Activated gamma-delta T cell (primary cell): ENCODE results near the gene LGSN.
"Not testable (repeated sequence)": the region's sequence is repeated elsewhere in the genome, so short reads cannot be mapped to it uniquely, and the experiment has no call there.

Source experiments
- DNase-seq: peaks from one replicate; lab custom pipeline; 2025; lab: John Stamatoyannopoulos, UW
- total RNA-seq, 2 donors: gene quantifications; one replicate each; lab custom pipeline; 2026; lab: John Stamatoyannopoulos, UW

LGSN gene, protein sequence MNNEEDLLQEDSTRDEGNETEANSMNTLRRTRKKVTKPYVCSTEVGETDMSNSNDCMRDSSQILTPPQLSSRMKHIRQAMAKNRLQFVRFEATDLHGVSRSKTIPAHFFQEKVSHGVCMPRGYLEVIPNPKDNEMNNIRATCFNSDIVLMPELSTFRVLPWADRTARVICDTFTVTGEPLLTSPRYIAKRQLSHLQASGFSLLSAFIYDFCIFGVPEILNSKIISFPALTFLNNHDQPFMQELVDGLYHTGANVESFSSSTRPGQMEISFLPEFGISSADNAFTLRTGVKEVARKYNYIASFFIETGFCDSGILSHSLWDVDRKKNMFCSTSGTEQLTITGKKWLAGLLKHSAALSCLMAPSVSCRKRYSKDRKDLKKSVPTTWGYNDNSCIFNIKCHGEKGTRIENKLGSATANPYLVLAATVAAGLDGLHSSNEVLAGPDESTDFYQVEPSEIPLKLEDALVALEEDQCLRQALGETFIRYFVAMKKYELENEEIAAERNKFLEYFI
- total RNA-seq: 0.22 to 0.92 reads per million in 2 donors

DNA sequence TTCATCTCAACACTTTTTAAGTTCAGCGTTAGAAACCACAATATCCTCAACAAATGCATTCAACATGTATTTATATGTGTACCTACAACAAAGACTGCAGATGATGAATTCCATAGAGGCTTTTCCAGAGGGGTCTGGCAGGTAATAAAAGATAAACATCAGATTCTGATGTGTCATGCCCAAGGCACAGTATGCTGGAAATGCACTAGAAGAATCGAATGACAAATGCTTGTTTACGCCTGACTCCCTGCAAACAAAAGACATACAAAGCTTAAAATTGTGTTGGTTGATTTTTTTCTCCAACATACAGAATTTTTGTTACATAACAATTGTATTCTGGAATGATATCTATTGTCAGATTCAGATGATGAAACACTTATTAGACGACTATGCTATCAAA is at the start of gene LGSN:
Gene LGSN (minus strand): TSS at position 45 of the 400 bp plus-strand sequence. CDS start 40 bp downstream, at position 5.
- DNase-seq: no peak

DNA sequence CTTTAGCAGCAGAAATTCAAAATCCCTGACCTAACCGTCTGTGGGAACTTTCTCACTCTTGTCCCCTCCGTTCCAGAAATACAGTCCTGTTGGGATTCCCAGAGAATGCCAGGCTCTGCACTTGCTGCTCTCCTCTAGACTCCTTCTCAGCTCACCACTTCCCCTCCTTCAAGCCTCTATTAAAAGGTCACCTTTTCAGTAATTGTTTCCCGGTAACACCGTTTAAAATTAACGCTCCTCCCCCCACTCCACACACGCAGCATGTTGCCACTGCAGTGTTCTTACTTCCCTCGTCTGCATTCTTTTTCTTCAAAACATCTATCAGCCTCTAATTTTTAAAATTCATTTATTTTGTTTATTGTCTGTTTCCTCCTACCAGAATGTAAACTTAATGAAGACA is 48.6 kb upstream of the LGSN start:
- no peak for DNase-seq

DNA sequence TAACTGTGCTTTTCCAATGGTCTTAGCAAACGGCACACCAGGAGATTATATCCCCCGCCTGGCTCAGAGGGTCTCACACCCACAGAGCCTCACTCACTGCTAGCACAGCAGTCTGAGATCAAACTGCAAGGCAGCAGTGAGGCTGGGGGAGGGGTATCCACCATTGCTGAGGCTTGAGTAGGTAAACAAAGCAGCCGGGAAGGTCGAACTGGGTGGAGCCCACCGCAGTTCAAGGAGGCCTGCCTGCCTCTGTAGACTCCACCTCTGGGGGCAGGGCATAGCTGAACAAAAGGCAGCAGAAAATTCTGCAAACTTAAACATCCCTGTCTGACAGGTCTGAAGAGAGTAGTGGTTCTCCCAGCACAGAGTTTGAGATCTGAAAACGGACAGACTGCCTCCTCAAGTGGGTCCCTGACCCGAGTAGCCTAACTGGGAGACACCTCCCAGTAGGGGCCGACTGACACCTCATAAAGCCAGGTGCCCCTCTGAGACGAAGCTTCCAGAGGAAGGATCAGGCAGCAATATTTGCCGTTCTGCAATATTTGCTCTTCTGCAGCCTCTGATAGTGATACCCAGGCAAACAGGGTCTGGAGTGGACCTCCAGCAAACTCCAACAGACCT is 42.8 kb upstream of the LGSN start:
- not testable (repeated sequence) for DNase-seq

DNA sequence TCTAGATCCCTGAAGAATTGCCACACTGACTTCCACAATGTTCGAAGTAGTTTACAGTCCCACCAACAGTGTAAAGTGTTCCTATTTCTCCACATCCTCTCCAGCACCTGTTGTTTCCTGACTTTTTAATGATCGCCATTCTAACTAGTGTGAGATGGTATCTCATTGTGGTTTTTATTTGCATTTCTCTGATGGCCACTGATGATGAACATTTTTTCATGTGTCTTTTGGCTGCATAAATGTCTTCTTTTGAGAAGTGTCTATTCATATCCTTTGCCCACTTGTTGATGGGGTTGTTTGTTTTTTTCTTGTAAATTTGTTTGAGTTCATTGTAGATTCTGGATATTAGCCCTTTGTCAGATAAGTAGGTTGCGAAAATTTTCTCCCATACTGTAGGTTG is 37.6 kb upstream of the LGSN start:
- not testable (repeated sequence) for DNase-seq

DNA sequence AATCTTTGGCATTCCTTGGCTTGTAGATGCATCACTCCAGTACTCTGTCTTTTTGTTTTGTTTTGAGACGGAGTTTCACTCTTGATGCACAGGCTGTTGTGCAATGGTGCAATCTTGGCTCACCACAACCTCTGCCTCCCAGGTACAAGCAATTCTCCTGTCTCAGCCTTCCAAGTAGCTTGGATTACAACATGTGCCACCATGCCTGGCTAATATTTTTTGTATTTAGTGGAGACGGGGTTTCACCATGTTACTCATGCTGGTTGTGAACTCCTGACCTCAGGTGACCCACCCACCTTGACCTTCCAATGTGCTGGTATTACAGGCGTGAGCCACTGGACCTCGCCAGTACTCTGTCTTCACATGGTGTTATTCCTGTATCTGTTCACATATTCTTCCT is 35.8 kb upstream of the LGSN start:
- no peak for DNase-seq

DNA sequence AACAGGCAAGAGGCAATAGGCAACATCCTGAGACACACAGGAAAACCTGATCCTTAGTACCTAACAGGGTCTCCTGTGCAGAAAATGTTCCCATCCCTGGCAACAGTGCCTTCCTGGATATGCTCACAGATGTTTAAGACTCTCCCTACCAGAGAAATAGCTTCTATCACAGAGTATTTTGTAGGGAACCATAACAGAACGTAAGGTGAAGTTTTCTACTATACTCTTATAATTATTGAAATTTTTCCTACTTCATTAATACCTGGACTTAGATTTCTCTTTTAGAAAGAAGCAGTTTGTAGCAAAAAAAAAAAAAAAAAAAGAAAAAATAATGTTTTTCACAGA is 33.5 kb upstream of the LGSN start:
- no peak for DNase-seq

DNA sequence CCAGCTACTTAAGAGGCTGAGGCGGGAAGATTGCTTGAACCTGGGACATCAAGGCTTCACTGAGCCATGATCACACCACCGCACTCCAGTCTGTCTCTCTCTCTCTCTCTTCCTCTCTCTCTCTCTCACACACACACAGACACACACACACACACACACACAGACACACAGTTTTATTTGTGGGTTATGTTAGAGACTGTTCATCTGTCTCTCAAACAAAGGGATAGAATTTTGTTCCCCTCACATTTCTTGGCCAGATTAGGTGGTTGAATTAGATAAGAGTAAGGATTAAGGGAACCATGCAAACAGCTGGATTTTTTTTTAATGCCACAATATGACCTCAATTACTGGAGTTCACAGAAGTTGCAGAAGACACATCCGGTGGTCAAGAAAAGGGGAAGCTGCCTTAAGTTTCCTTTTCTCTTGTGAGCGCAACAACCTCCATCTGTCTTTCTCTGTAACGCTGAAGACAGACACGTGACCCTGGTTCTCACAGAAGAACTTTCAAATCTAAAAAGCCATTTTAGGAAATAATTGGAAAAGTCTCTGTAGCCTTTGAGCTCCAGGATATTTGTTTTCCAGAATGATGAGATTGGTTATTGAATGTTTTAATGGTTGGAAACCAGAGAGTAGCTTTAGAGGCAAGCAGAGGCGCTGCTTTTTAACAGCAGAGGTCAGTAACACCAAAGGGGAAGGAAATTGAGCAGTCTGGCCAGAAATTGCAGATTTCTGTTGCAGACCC is 32.9 kb upstream of the LGSN start:
- DNase-seq: no peak

DNA sequence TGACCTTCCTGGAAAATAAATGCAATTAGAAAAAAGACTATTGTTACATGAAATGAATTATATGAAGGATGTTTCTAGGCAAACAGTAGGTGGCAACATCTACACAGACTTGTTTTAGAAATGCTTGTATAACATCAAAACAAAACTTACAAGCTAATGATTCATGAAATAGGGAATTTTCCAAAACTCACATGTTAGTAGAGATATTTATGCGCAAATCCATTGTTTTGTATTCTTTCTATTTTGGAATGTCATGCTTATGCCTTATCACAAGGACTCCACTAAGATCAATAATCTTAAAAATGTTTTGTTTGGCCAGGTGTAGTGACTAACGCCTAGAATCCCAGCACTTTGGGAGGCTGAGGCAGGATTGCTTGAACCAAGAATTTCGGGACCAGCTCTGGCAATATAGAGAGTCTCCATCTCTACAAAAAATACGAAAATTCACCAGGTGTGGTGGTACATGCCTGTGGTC is 32.3 kb upstream of the LGSN start:
- no peak for DNase-seq

DNA sequence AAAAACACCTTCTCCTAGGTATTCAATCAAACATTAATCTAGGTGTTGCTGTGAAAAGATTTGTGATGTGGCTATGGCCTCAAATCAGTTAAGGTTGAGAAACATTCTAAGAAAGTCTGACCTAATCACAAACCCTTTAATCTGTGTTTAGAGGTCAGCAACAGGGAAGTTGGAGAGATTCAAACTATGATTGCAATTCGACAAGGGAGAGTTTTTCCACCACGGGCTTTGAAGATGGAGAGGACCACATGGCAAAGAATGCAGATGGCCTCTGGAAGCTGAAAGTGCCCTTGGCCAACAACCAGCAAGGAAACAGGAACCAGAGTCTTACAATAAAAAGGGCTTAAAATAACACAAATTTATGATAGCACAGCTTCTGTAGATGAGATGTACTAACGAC is 29.6 kb upstream of the LGSN start:
- no peak for DNase-seq

DNA sequence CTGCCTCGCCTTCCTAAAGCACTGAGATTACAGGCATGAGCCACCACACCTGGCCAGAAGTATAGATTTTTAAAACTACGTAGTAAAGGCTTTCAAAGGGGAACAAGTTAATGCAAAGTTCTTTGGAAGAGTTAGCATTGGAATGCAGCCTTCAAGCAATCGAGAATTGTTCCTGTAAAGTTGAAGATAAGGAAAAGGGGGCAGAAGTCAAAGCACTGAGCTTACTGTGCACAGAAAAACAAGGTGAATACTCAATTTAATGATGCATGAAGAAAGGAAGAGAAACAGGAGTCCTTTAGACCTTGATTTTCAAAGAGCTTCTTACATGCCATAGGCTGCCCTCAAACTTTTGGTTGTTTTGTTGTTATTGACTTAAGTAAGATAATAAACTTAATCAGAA is 29.1 kb upstream of the LGSN start:
- no peak for DNase-seq

DNA sequence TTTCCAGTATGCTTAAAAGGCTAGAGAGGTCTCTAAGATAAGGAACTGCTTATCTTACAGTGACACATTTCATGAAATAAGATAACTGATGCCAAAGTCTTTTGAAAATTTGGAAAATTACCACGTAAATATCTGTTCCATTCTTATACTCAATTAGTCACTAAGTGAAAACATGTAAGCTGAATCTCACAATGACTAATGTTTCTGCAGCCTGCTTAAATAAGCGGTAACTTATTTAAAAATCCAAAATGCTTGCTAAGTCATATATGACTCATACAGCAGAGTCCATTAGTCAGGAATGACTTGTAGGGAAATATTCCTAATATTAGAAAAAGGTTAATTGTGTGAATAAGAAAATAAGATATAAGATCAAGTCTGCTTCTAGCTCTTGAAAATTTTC is 27.8 kb upstream of the LGSN start:
- DNase-seq: no peak

DNA sequence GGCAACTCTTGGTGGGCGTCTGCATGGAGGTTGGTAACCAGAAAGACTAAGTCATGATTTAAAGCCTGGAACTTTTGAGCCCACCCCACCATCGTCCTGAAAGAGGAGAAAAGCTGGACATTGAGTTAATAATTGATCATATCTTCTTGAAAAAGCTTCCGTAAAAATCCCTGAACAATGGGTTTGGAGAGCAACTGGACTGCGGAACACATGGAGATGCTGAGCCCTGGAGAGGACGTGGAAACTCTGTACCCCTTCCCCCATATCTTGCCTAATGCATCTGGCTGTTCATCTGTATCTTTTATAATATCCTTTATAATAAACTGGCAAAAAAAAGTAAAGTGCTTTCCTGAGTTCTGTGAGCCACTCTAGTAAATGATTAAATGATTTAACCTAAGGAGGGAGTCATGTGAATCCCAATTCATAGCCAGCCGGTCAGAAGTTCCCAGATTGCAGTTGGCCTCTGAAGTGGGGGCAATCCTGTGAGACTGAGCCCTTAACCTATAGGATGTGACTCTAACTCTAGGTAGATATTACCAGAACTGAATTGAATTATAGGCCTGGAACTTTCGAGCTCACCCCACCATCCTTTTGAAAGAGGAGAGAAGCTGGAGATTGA is 26.5 kb upstream of the LGSN start:
- no peak for DNase-seq

DNA sequence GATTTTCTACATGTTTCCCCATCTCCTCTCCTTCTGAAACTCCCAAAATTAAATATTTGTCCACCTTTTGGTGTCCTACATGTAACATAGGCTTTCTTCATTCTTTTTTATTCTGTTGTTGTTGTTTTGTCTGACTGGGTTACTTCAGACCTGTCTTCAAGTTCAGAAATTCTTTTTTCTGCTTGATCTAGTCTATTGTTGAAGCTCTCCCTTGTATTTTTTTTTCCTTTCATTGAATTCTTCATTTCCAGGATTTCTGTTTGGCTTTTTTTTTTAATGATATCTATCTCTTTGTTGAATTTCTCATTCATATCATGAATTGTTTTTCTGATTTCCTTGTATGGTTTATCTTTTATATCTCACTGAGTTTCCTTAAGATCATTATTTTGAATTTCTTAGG is 20.6 kb upstream of the LGSN start:
- DNase-seq: no peak

DNA sequence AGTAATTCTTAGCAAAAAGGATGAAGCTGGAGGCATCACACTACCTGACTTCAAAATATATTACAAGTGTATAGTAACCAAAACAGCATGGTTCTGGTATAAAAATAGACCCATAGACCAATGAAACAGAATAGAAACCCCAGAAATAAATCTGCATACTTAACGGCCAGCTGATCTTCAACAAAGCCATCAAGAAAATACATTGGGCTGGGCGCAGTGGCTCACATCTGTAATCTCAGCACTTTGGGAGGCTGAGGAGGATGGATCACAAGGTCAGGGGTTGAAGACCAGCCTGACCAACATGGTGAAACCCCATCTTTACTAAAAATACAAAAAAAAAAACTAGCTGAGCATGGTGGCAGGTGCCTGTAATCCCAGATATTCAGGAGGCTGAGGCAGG is 14.9 kb upstream of the LGSN start:
- not testable (repeated sequence) for DNase-seq

DNA sequence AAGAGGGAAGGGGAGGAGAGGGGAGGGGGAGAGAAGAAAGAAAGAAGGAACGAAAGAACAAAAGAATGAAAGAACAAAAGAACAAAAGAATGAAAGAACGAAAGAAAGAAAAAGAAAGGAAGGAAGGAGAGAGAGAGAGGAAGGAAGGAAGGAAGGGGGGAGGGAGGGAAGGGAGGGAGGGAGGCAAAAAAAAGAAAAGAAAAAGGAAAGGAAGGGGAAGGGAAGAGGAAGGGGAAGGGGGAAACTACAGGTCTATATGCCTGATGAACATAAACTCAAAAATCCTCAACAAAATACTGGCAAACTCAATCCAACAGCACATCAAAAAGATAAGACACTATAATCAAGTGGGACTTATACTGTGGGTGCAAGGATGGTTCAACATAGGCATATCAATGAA is 13.7 kb upstream of the LGSN start:
- DNase-seq: no peak

DNA sequence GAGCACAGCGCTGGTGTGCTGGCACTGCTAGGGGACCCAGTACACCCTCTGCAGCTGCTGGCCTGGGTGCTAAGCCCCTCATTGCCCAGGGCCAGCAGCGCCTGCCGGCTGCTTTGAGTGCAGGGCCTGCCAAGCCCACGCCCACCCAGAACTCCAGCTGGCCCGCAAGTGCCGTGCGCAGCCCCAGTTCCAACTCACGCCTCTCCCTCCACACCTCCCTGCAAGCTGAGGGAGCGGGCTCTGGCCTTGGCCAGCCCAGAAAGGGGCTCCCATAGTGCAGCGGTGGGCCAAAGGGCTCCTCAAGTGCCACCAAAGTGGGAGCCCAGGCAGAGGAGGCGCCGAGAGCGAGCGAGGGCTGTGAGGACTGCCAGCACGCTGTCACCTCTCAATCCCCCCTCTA is 6.8 kb upstream of the LGSN start:
- peak; percentile 4 for DNase-seq

DNA sequence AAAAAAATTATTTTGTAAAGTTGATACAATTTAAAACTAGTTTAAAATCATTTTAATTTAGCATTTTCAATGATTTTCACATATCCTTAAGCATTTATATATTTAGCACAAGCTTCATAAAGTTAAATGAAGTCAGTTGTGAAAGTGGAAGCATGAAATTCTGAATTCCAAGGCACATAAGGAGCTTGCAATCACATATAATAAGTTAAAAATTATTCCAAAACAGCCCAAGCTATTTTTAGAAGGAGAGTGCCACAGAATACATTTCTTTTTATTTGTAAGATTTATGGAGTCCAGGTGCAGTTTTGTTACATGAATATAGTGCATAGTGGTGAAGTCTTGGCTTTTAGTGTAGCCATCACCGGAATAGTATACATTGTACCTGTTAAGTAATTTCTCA is 3.2 kb upstream of the LGSN start:
- no peak for DNase-seq

DNA sequence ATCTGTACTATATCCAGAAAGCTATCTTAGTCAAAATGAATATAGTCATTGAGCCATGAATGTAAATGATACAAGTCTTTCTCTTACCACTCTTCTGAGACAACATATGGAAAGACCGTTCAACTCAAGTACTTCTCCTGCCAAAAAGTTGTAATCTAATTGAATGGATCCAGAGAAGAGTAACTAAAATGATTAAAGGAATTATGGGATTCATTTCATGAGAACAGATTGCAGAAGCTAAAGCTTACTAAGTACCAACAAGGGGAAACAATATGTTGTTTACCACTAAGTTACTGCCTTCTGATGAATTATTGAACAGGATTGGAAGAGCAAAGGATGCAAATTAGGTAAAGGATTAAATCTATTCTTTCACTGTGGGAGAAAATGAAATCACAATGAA is 2.0 kb upstream of the LGSN start:
- DNase-seq: no peak

DNA sequence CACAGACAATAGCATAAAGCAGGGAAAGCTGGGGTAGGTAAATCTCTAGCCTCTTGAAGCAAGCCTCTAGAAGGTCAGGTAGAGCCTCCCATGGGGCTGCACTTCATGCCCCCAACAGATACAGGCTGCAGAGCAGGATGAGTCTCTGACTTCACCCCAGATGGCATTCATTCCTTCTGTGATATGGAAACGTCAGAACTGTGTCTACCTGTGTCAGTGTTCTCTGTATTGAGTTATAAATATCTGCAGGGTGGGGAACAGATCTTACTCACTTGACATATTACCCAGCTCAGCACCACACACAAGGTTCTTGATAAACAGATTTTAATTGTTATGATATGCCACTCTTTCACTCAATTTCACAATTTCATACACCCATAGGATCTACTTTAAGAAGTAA is 2.1 kb downstream of the LGSN start:
- no peak for DNase-seq

DNA sequence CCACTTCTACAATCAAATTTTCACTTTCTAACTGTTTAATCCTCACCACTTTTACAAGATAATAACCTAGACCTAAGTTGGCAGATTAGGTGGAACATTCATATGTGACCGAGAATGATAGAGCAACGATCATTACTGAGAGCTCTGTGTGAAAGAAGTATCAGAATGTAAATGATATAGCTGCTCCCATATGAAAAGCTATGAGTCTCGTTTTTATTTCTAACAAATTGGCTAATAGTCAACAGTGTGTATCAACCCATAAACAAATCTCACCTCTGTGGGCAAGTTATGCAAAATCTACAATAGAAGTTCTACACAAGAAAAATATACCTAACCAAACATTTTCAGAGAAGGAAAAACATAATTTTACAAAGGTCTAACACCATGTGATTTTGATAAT is 3.7 kb downstream of the LGSN start:
- no peak for DNase-seq

DNA sequence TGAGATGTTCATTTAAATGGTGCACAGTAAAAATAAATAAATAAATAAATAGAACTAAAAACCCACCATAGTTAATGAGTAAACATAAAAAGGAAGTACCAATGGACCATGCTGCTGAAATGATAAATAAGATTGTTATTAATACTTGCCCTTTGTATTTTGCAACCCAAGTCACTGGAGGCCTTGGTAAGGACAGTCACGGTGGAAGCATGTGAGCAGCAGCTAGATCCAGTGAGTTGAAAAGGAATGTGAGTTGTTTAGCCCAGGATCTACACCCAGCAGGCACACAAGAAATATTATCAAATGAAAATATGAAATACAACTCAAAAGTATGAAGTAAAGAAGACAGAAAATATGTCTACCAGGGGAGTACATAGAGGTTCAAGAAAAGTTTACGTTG is 6.7 kb downstream of the LGSN start:
- no peak for DNase-seq

DNA sequence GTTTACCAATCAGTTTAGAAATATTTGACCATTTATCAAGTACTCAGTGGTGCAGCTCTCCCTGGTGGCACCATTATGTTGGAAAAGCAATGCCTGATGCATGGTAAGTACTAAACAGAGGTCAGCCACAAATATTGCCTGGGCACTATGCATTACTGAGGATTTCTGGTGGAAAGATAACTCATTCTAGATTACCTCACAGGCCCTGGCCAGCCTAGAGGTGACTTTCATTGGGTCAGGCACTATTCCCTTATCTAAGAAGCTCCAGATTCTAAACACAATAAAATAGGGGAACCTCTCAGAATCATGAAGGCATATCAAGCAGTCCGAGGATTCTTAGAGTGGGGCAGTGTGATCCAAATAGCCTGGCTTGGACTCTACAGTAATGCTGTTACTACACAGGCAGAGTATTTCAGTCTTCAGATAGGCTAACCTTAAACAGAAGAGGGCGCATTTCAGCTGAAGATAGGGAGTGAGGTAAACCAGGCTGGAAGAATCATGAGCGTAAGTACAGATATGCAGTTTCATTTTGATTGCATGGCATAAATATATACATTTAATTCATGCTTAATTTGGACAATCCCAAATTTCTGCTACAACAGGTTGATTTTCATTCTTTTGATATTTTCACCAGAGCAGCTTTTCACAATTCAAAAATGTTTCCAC is 12.1 kb downstream of the LGSN start:
- no peak for DNase-seq
